ENCODE data around the gene GRM1. TPM values are rescaled to one million over a fixed set of nuclear protein-coding genes. Genes with fewer than 3 reads are reported as not detected.
"Not testable (repeated sequence)": the region's sequence is repeated elsewhere in the genome, so short reads cannot be mapped to it uniquely, and the experiment has no call there.

GRM1 gene
- total and polyA plus RNA-seq, 2 donors (not counting 1 experiment from before 2014, with no cell fraction given) = not detected

DNA sequence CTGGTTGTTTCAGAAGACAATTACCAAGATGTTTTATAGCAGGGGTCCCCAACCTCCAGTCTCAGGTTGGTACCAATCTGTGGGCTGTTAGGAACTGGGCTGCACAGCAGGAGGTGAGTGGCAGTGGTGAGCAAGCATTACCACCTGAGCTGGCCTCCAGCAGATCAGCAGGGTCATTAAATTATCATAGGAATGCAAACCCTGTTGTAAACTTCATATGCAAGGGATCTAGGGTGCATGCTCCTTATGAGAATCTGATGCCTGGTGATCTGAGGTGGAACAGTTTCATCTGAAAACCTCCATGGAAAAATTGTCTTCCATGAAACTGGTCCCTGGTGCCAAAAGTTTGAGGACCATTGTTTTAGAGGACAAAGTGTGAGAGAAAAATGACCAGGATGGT is 240.6 kb downstream of the GRM1 start:
- Histone ChIP-seq H2AFZ (ENCODE audit: insufficient read depth, low read depth, low read length, poor library complexity, severe bottlenecking) (no peak overlapping the region), H3K9ac (ENCODE audit: low read length) (no peak overlapping the region), H3K4me1 (ENCODE audit: control insufficient read depth in 2 of 2, insufficient read depth in 2 of 2, low read length in 2 of 2) (no peaks in the 10 kb centered on the region), H3K36me3 (replicated peaks in 1 of 2; ENCODE audit: control extremely low read depth in 1 of 2, control insufficient read depth in 1 of 2, extremely low read depth in 1 of 2, insufficient read depth in 2 of 2, low read length in 1 of 2) (no peaks in the 10 kb centered on the region), H3K27ac (ENCODE audit: low read length in 2 of 2) (no peak overlapping the region), H3K27me3 (replicated peaks in 1 of 4; ENCODE audit: control extremely low read depth in 1 of 4, control insufficient read depth in 3 of 4, insufficient read depth in 4 of 4, low read length in 3 of 4) (no peaks in the 10 kb centered on the region), H4K20me1 (ENCODE audit: control insufficient read depth, insufficient read depth, low read length, poor library complexity, severe bottlenecking) (no peaks in the 10 kb centered on the region), H3K9me3 (ENCODE audit: control extremely low read depth in 1 of 3, control insufficient read depth in 2 of 3, insufficient read depth in 1 of 3, low read length in 2 of 3) (no peaks in the 10 kb centered on the region), H3K79me2 (ENCODE audit: control insufficient read depth, insufficient read depth, low read length) (no peaks in the 10 kb centered on the region), H3K4me2 (replicated peaks; ENCODE audit: low read depth, low read length, poor library complexity, severe bottlenecking) (no peak overlapping the region), H3K4me3 (ENCODE audit: control extremely low read depth in 1 of 5, extremely low read depth in 1 of 5, insufficient read depth in 1 of 5, low read depth in 2 of 5, low read length in 4 of 5) (no peak overlapping the region)
- ATAC-seq (ENCODE audit: low read depth) (no peak), DNase-seq (no peak)
- Mint-ChIP-seq H3K27me3 (no peaks in the 10 kb centered on the region), H3K4me3 (no peak overlapping the region), H3K27ac (no peak overlapping the region), H3K9me3 (ENCODE audit: insufficient read depth) (peaks cover 3% of the 10 kb centered on the region), H3K4me1 (no peaks in the 10 kb centered on the region)
- intact Hi-C loops (cut with micrococcal nuclease) = no loop called here
- ChIA-PET POLR2A (no interaction called here), CTCF (no interaction called here)
- TF ChIP-seq, protein P1, sequence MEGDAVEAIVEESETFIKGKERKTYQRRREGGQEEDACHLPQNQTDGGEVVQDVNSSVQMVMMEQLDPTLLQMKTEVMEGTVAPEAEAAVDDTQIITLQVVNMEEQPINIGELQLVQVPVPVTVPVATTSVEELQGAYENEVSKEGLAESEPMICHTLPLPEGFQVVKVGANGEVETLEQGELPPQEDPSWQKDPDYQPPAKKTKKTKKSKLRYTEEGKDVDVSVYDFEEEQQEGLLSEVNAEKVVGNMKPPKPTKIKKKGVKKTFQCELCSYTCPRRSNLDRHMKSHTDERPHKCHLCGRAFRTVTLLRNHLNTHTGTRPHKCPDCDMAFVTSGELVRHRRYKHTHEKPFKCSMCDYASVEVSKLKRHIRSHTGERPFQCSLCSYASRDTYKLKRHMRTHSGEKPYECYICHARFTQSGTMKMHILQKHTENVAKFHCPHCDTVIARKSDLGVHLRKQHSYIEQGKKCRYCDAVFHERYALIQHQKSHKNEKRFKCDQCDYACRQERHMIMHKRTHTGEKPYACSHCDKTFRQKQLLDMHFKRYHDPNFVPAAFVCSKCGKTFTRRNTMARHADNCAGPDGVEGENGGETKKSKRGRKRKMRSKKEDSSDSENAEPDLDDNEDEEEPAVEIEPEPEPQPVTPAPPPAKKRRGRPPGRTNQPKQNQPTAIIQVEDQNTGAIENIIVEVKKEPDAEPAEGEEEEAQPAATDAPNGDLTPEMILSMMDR (IDR thresholded peaks at IDR 0.05) = no peak
- TF ChIP-seq EZH2 (IDR thresholded peaks at IDR 0.05; ENCODE audit: borderline replicate concordance, insufficient read depth, low read depth, low read length, poor library complexity, severe bottlenecking) = no peak

GRCh38 chr6:146271163-146271562 is 242.3 kb downstream of the GRM1 start:
- H3K4me2 ChIP-seq (replicated peaks; ENCODE audit: low read depth, low read length, poor library complexity, severe bottlenecking); intact Hi-C loops (cut with micrococcal nuclease); H3K27ac Mint-ChIP-seq; CTCF ChIA-PET; DNase-seq; POLR2A ChIA-PET; H4K20me1 ChIP-seq (ENCODE audit: control insufficient read depth, insufficient read depth, low read length, poor library complexity, severe bottlenecking); ATAC-seq (ENCODE audit: low read depth); H3K9ac ChIP-seq (ENCODE audit: low read length); H3K9me3 ChIP-seq (ENCODE audit: control extremely low read depth in 1 of 3, control insufficient read depth in 2 of 3, insufficient read depth in 1 of 3, low read length in 2 of 3); H3K4me1 ChIP-seq (ENCODE audit: control insufficient read depth in 2 of 2, insufficient read depth in 2 of 2, low read length in 2 of 2); H2AFZ ChIP-seq (ENCODE audit: insufficient read depth, low read depth, low read length, poor library complexity, severe bottlenecking); H3K36me3 ChIP-seq (replicated peaks in 1 of 2; ENCODE audit: control extremely low read depth in 1 of 2, control insufficient read depth in 1 of 2, extremely low read depth in 1 of 2, insufficient read depth in 2 of 2, low read length in 1 of 2); H3K9me3 Mint-ChIP-seq (ENCODE audit: insufficient read depth); H3K27me3 Mint-ChIP-seq; H3K27ac ChIP-seq (ENCODE audit: low read length in 2 of 2); H3K4me1 Mint-ChIP-seq; H3K27me3 ChIP-seq (replicated peaks in 1 of 4; ENCODE audit: control extremely low read depth in 1 of 4, control insufficient read depth in 3 of 4, insufficient read depth in 4 of 4, low read length in 3 of 4); H3K4me3 Mint-ChIP-seq; H3K79me2 ChIP-seq (ENCODE audit: control insufficient read depth, insufficient read depth, low read length); H3K4me3 ChIP-seq (ENCODE audit: control extremely low read depth in 1 of 5, extremely low read depth in 1 of 5, insufficient read depth in 1 of 5, low read depth in 2 of 5, low read length in 4 of 5): not testable (repeated sequence)
- WGBS (ENCODE audit: insufficient coverage) = 64% methylated on average over 1 of the region's 1 CpG

All from B cell (primary cell).